ENCODE measurements around the gene DAAM1. TPM values are rescaled to one million over a fixed set of nuclear protein-coding genes. Genes with fewer than 3 reads are reported as not detected.

DAAM1 gene
- total and polyA plus RNA-seq, 9 donors = 25.2 to 46.7 (median 37.5) TPM

DNA sequence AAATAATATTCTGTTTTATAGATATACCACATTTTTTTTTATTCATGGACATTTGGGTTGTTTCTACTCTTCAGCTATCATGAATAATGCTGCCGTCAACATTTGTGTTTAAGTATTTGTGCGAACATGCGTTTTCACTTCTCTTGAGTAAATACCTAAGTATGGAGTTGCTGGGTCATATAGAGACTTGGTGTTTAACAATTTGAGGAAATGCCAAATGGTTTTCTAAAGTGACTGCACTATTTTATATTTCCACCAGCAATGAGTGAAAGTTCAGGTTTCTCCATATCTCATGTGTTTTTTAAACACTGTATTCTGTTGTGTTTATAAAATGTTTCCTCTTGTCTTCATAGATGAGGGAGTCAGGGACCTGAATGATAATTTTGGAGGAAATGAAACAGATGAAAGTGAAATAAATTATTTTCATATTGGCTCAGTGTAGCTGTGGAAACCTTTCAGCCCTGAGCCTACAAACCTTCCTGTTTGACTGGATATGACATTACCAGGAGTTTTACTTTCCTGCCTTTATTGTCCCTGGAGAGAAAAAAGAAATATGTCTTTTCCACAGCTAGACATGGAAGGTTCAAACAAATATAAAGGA, 26.3 kb downstream of the DAAM1 start:
- no peaks in the 10 kb centered on the region for H3K9me3 ChIP-seq (replicated peaks; ENCODE audit: control insufficient read depth, low read depth, low read length)
- H3K4me3 ChIP-seq (ENCODE audit: low read length) = no peak overlapping the region
- whole genome bisulfite sequencing (ENCODE audit: insufficient coverage) = no CpG with 5 or more reads among the region's 3 CpGs
- peak; percentile 45 for DNase-seq
- H3K27me3 ChIP-seq (ENCODE audit: control insufficient read depth, insufficient read depth, low read length) = no peaks in the 10 kb centered on the region
- H3K4me1 ChIP-seq (ENCODE audit: control insufficient read depth, insufficient read depth, low read length) = peaks cover 33% of the 10 kb centered on the region
- H3K36me3 ChIP-seq (ENCODE audit: control insufficient read depth, insufficient read depth, low read length) = no peaks in the 10 kb centered on the region
- H3K27ac ChIP-seq (ENCODE audit: low read length) = peak overlapping the region; percentile 73

DNA sequence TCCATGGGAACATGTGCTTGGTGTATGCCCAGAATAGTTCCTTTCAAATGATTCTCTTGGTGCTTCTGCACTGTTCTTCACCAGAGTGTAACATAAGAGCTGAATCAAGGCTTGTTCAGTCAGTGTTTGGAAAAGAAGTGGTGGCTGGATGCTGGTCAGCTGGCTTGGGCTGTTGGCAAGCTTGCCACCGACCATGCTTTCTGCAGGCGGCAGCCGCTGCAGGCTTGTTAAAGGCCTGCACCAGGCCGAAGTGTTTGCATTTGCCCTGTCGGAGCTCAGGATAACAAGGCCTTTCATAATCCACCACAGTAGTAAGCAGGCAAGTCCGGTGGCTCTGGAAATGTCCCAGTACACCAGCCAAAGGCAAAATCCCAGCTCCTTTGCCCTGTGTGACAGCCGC, 26.9 kb downstream of the DAAM1 start:
- no peaks in the 10 kb centered on the region for H3K9me3 ChIP-seq (replicated peaks; ENCODE audit: control insufficient read depth, low read depth, low read length)
- no peak overlapping the region for H3K4me3 ChIP-seq (ENCODE audit: low read length)
- DNase-seq = peak; percentile 92
- WGBS (ENCODE audit: insufficient coverage) = 14% methylated on average over 4 of the region's 7 CpGs
- H3K36me3 ChIP-seq (ENCODE audit: control insufficient read depth, insufficient read depth, low read length) = no peaks in the 10 kb centered on the region
- peak overlapping the region; percentile 73 for H3K27ac ChIP-seq (ENCODE audit: low read length)
- peaks cover 33% of the 10 kb centered on the region for H3K4me1 ChIP-seq (ENCODE audit: control insufficient read depth, insufficient read depth, low read length)
- H3K27me3 ChIP-seq (ENCODE audit: control insufficient read depth, insufficient read depth, low read length) = no peaks in the 10 kb centered on the region

DNA sequence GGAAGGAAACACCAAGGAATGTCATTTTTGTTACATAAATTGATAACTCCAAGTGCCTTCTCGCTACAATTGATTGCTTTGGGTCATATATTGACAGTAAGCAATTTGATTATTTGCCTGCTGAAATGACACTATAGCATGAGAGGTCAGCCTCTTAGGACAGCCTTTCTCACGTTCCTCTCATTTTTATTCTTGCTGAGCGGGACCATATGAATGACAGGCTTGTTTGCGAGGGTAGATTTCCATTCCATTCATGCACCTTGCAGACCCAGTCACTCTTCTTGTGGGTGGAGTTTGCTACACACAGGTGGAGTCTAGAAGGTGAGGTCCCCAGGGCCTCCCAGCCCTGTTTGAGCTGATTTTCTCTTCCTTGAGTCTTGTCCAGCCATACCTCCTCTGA, 27.3 kb downstream of the DAAM1 start:
- WGBS (ENCODE audit: insufficient coverage) = 40% methylated on average over 1 of the region's 4 CpGs
- H3K4me1 ChIP-seq (ENCODE audit: control insufficient read depth, insufficient read depth, low read length) = peaks cover 33% of the 10 kb centered on the region
- H3K9me3 ChIP-seq (replicated peaks; ENCODE audit: control insufficient read depth, low read depth, low read length) = no peaks in the 10 kb centered on the region
- peak overlapping the region; percentile 73 for H3K27ac ChIP-seq (ENCODE audit: low read length)
- peaks cover 2% of the 10 kb centered on the region for H3K36me3 ChIP-seq (ENCODE audit: control insufficient read depth, insufficient read depth, low read length)
- no peak overlapping the region for H3K4me3 ChIP-seq (ENCODE audit: low read length)
- no peaks in the 10 kb centered on the region for H3K27me3 ChIP-seq (ENCODE audit: control insufficient read depth, insufficient read depth, low read length)
- DNase-seq = no peak

DNA sequence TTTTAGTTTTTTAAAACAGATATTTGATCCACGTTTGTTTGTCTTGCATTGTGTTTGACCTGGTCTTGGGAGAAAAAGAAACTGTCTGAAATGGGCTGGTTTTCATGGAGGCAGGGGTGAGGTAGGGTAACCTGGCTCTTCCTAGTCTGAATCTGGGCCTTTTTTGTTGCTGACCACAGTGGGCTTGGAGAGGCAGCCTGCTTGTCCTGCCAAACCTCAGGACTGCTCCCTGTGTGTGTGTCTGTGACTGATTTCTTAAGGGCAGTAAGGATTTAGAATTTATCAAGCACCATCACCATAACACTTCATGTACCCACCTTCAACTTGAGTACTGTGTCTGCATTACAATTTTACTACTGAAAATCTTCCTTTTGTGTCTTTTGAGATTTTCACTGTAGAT, 28.5 kb downstream of the DAAM1 start:
- Histone ChIP-seq H3K4me3 (ENCODE audit: low read length) (no peak overlapping the region), H3K4me1 (ENCODE audit: control insufficient read depth, insufficient read depth, low read length) (peaks cover 30% of the 10 kb centered on the region), H3K27me3 (ENCODE audit: control insufficient read depth, insufficient read depth, low read length) (no peaks in the 10 kb centered on the region), H3K9me3 (replicated peaks; ENCODE audit: control insufficient read depth, low read depth, low read length) (no peaks in the 10 kb centered on the region), H3K27ac (ENCODE audit: low read length) (no peak overlapping the region), H3K36me3 (ENCODE audit: control insufficient read depth, insufficient read depth, low read length) (peaks cover 2% of the 10 kb centered on the region)
- no CpG with 5 or more reads among the region's 1 CpG for WGBS (ENCODE audit: insufficient coverage)
- no peak for DNase-seq

DNA sequence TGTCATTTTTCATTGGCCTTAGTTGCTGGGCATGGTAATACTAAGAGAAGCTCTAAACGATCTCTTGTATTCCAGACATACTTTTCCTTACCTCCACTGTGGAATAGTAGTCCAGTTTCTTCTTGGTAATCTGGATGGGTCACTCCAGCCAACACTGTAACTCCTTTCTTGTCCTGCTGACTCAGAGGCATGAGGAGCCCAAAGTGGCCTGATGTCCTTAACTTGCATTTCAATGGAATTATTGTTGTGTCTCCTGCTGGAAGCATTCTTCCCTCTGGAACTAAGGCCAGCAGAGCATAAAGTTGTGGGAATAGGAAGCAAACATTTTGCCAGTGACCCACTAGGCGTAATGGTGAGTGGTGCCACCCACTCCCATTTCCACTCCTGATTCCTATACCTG, 33.1 kb downstream of the DAAM1 start:
- no peak overlapping the region for H3K4me3 ChIP-seq (ENCODE audit: low read length)
- DNase-seq = no peak
- no peaks in the 10 kb centered on the region for H3K27me3 ChIP-seq (ENCODE audit: control insufficient read depth, insufficient read depth, low read length)
- H3K9me3 ChIP-seq (replicated peaks; ENCODE audit: control insufficient read depth, low read depth, low read length) = peaks cover 2% of the 10 kb centered on the region
- H3K4me1 ChIP-seq (ENCODE audit: control insufficient read depth, insufficient read depth, low read length) = no peaks in the 10 kb centered on the region
- peaks cover 12% of the 10 kb centered on the region for H3K36me3 ChIP-seq (ENCODE audit: control insufficient read depth, insufficient read depth, low read length)
- no peak overlapping the region for H3K27ac ChIP-seq (ENCODE audit: low read length)
- WGBS (ENCODE audit: insufficient coverage) = no CpG with 5 or more reads among the region's 2 CpGs

DNA sequence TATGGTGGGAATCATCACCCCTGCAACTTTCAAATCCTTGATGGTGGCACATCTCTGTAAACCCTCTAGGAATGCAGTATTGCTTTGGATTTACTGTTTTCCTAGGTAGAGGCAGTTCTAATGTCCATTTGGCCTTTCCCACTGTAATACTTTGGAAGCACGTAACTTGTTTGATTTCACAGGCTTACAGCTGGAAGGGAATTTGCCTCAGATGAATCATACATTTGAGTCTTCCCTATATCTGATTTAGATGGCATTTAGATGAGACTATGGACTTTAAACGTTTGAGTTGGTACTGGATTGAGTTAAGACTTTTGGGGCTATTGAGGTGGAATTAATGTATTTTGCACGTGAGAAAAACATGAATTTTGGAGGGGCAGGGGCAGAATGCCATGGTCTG, 35.9 kb downstream of the DAAM1 start:
- peaks cover 12% of the 10 kb centered on the region for H3K36me3 ChIP-seq (ENCODE audit: control insufficient read depth, insufficient read depth, low read length)
- no peak overlapping the region for H3K27ac ChIP-seq (ENCODE audit: low read length)
- H3K27me3 ChIP-seq (ENCODE audit: control insufficient read depth, insufficient read depth, low read length) = no peaks in the 10 kb centered on the region
- H3K9me3 ChIP-seq (replicated peaks; ENCODE audit: control insufficient read depth, low read depth, low read length) = peaks cover 2% of the 10 kb centered on the region
- no peak for DNase-seq
- 60% methylated on average over 1 of the region's 3 CpGs for WGBS (ENCODE audit: insufficient coverage)
- H3K4me1 ChIP-seq (ENCODE audit: control insufficient read depth, insufficient read depth, low read length) = no peaks in the 10 kb centered on the region
- H3K4me3 ChIP-seq (ENCODE audit: low read length) = no peak overlapping the region

DNA sequence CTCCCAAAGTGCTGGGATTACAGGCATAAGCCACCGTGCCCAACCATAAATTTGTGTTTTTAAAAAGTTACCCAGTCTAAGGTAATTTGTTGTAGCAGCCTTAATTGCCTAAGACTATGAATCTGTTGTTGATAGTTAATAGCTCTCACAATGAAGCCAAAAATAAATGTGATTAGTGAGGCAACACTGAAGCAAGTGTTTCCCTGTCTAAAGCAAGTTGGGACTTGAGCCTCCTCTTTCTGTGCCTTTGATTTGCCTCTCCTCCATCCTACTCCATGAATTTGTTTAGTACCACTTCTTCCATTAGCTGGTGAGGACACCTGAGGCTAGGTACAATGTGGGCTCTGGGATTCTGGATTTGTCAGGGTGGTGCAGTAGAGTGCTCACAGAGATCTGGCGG, 36.8 kb downstream of the DAAM1 start:
- no peak for DNase-seq
- peaks cover 2% of the 10 kb centered on the region for H3K9me3 ChIP-seq (replicated peaks; ENCODE audit: control insufficient read depth, low read depth, low read length)
- 92% methylated on average over 1 of the region's 2 CpGs for WGBS (ENCODE audit: insufficient coverage)
- H3K27ac ChIP-seq (ENCODE audit: low read length) = no peak overlapping the region
- H3K36me3 ChIP-seq (ENCODE audit: control insufficient read depth, insufficient read depth, low read length) = peaks cover 12% of the 10 kb centered on the region
- no peak overlapping the region for H3K4me3 ChIP-seq (ENCODE audit: low read length)
- no peaks in the 10 kb centered on the region for H3K4me1 ChIP-seq (ENCODE audit: control insufficient read depth, insufficient read depth, low read length)
- H3K27me3 ChIP-seq (ENCODE audit: control insufficient read depth, insufficient read depth, low read length) = no peaks in the 10 kb centered on the region

DNA sequence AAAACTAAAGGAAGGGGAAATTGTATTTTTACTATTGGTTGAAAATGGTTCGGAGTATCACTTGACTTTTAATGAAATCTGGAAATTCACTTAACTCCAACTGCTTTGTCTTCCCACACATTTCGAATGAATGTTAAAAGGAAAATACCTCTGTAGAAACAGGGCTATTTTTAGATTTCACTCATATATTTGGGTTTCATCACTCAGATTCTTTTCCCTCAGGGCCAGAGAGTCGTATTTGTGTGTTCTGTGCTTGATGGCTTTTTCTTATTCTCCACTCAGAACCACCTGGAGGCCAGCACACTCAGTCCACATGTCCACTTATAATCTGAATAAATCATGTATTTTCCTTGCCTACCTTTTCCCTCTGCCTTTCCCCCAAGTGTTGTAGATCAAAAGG, 40.0 kb downstream of the DAAM1 start:
- H3K4me1 ChIP-seq (ENCODE audit: control insufficient read depth, insufficient read depth, low read length) = no peaks in the 10 kb centered on the region
- peak; percentile 86 for DNase-seq
- WGBS (ENCODE audit: insufficient coverage) = no CpG with 5 or more reads among the region's 3 CpGs

DNA sequence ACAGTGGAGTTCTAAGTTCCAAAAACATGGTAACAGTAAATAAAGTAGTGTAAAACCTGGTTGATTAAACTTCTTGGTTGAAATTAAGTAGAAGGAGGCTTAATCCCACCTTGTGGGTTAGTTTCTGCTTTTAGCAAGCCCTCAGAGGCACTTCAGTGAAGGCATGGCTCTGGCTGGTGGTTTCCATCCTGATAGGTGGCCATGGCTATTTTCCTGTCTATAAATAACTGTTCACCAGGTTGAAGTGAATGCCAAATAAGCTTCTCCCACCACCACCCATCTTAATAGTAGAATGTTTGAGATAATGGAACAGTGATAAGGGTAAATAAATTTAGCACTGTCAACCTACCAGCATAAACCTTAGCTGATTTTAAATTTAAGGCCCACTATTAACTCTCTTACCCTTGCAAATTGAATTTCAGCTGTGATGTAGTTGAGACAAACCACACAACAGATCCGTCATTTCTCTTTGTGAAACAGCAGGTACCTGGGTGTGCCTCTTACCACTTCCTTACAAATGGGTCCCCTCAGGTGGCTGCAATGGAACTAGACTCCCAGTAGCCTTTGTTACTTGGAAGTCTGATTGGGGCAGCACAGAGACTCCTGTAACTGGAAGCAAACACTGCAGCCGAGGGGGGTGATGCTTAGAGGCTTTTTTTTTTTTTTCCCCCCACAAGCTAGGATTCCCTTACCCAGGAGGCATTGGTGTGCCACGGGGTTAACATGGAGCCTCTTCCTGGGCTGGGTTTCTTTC, 41.4 kb downstream of the DAAM1 start:
- no peaks in the 10 kb centered on the region for H3K27me3 ChIP-seq (ENCODE audit: control insufficient read depth, insufficient read depth, low read length)
- H3K4me1 ChIP-seq (ENCODE audit: control insufficient read depth, insufficient read depth, low read length) = no peaks in the 10 kb centered on the region
- H3K4me3 ChIP-seq (ENCODE audit: low read length) = no peak overlapping the region
- H3K27ac ChIP-seq (ENCODE audit: low read length) = no peak overlapping the region
- WGBS (ENCODE audit: insufficient coverage) = no CpG with 5 or more reads among the region's 3 CpGs
- DNase-seq = no peak
- peaks cover under 1% of the 10 kb centered on the region for H3K9me3 ChIP-seq (replicated peaks; ENCODE audit: control insufficient read depth, low read depth, low read length)
- no peaks in the 10 kb centered on the region for H3K36me3 ChIP-seq (ENCODE audit: control insufficient read depth, insufficient read depth, low read length)

More for the DNA sequence above, 40.0 kb downstream of the DAAM1 start:
- H3K27ac ChIP-seq (ENCODE audit: low read length) = peak overlapping the region; percentile 35
- H3K36me3 ChIP-seq (ENCODE audit: control insufficient read depth, insufficient read depth, low read length) = peaks cover 3% of the 10 kb centered on the region
- H3K4me3 ChIP-seq (ENCODE audit: low read length) = no peak overlapping the region
- no peaks in the 10 kb centered on the region for H3K9me3 ChIP-seq (replicated peaks; ENCODE audit: control insufficient read depth, low read depth, low read length)
- H3K27me3 ChIP-seq (ENCODE audit: control insufficient read depth, insufficient read depth, low read length) = no peaks in the 10 kb centered on the region

DNA sequence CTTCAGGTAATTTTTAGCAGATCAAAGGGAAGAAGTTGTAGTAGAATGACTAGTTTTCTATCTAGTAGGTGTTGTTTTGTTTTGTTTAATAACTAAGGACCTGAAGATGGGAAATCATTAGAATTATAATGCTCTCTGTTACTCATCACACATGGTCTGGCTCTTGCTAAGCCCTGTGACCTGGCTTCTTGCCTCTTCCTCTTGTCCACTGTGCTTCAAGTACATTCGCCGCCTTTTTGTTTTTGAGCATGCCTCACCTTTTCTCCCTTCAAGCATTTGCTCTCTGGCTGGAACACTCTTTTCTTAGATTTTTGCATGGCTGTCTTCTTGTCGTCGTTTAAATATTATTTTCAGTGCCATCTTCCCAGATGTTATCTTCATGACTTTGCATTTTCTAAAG, 47.7 kb downstream of the DAAM1 start:
- WGBS (ENCODE audit: insufficient coverage) = 89% methylated on average over 4 of the region's 4 CpGs
- Histone ChIP-seq H3K4me1 (ENCODE audit: control insufficient read depth, insufficient read depth, low read length) (peaks cover 6% of the 10 kb centered on the region), H3K27ac (ENCODE audit: low read length) (no peak overlapping the region), H3K27me3 (ENCODE audit: control insufficient read depth, insufficient read depth, low read length) (no peaks in the 10 kb centered on the region), H3K36me3 (ENCODE audit: control insufficient read depth, insufficient read depth, low read length) (no peaks in the 10 kb centered on the region), H3K9me3 (replicated peaks; ENCODE audit: control insufficient read depth, low read depth, low read length) (peaks cover 2% of the 10 kb centered on the region), H3K4me3 (ENCODE audit: low read length) (no peak overlapping the region)
- peak; percentile 36 for DNase-seq

Data from muscle of leg (tissue), 11 donors.